Loucy (cell line): Measurements from ENCODE around the gene UBE4B.

ENCODE experiments used
- EZH2phosphoT487 ChIP-seq: fragments of 200-600 bp; IDR thresholded peaks from 2 replicates; pipeline ENCODE4 v1.6.1; 2018; ENCODE audit warnings: antibody characterized with exemption, mild to moderate bottlenecking, moderate library complexity, borderline replicate concordance
- TF ChIP-seq, protein P1 (sequence below): fragments of 200-600 bp; sonication (generic); conservative IDR thresholded peaks from 2 replicates; pipeline ENCODE4 v1.5.1; 2014; ENCODE audit warnings: mild to moderate bottlenecking, antibody characterized with exemption, low read length

DNA sequence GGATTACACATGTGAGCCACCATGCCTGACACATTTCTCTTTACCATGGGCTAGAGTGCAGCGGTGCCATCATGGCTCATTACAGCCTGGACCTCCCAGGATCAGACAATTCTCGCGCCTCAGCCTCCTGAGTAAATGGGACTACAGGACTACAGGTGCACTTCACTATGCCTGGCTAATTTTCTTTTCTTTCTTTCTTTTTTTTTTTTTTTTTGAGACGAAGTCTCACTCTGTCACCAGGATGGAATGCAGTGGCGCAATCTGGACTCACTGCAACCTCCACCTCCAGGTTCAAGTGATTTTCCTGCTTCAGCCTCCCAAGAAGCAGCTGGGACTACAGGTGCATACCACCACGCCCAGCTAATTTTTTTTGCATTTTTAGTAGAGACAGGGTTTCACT is 162.8 kb downstream of the UBE4B start:
- TF ChIP-seq, protein P1, sequence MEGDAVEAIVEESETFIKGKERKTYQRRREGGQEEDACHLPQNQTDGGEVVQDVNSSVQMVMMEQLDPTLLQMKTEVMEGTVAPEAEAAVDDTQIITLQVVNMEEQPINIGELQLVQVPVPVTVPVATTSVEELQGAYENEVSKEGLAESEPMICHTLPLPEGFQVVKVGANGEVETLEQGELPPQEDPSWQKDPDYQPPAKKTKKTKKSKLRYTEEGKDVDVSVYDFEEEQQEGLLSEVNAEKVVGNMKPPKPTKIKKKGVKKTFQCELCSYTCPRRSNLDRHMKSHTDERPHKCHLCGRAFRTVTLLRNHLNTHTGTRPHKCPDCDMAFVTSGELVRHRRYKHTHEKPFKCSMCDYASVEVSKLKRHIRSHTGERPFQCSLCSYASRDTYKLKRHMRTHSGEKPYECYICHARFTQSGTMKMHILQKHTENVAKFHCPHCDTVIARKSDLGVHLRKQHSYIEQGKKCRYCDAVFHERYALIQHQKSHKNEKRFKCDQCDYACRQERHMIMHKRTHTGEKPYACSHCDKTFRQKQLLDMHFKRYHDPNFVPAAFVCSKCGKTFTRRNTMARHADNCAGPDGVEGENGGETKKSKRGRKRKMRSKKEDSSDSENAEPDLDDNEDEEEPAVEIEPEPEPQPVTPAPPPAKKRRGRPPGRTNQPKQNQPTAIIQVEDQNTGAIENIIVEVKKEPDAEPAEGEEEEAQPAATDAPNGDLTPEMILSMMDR: no peak
- TF ChIP-seq EZH2phosphoT487: no peak
